Stimulated activated naive CD8-positive, alpha-beta T cell treated with anti-CD3 and anti-CD28 coated beads, Interleukin-15, amount 100 ng/mL, for 72 hours (primary cell): Measurements from ENCODE around the gene HAGHL.
"Not testable (repeated sequence)": the region's sequence is repeated elsewhere in the genome, so short reads cannot be mapped to it uniquely, and the experiment has no call there.

Experiments used
- ATAC-seq: fragments of 150-1000 bp; cut with Tn5 transposase; 2 replicates; pipeline ENCODE4 v1.10.0; 2021; ENCODE audit warnings: mild to moderate bottlenecking, moderate library complexity
- DNase-seq, 2 donors: peaks; one replicate each; pipeline ENCODE4 v3.0.0; 2021 to 2022
- H3K27ac Mint-ChIP-seq, 2 donors: one replicate each; pipeline ENCODE4 v1.8.0; 2022; ENCODE audit warnings: mild to moderate bottlenecking in 2 of 2, mixed read lengths in 2 of 2, moderate library complexity in 2 of 2
- H3K27me3 Mint-ChIP-seq: one replicate; pipeline ENCODE4 v1.8.0; 2022; ENCODE audit warnings: mixed read lengths
- H3K4me1 Mint-ChIP-seq: one replicate; pipeline ENCODE4 v1.8.0; 2022; ENCODE audit warnings: mild to moderate bottlenecking, mixed read lengths
- H3K4me3 Mint-ChIP-seq, 2 donors: one replicate each; pipeline ENCODE4 v1.8.0; 2022; ENCODE audit warnings: mild to moderate bottlenecking in 2 of 2, mixed read lengths in 2 of 2, moderate library complexity in 1 of 2
- H3K9me3 Mint-ChIP-seq, 2 donors: one replicate each; pipeline ENCODE4 v1.8.0; 2022; ENCODE audit warnings: mixed read lengths in 2 of 2

HAGHL gene

DNA sequence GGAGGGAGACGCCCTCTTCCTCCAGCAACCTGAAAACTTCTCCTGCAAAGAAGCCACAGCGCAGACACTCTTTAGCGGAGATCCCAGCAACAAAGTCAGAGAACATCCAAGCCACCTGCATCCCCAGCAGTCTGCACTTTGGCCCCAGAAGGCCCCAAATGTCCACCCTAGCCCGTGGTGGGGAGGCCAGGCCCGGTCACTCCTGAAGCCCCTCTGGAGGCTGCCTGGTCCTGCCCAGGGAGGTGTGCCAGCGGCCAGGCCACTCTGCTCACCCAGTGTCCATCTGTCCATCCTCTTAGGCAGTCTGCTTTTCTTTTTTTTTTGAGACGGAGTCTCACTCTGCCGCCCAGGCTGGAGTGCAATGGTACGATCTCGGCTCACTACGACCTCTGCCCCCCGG, 5.4 kb downstream of the HAGHL start:
- H3K9me3 Mint-ChIP-seq, result no peaks in the 10 kb centered on the region
- peaks cover 28% of the 10 kb centered on the region for H3K4me1 Mint-ChIP-seq
- no peaks in the 10 kb centered on the region for H3K27me3 Mint-ChIP-seq
- H3K27ac Mint-ChIP-seq, result no peak overlapping the region
- ATAC-seq, result no peak
- no peak overlapping the region for H3K4me3 Mint-ChIP-seq
- DNase-seq, result no peak

- DNase-seq (no peak), ATAC-seq (no peak)
- Mint-ChIP-seq H3K4me3 (no peak overlapping the region), H3K27ac (peak overlapping the region in 1 of 2 donors; percentile 30), H3K9me3 (no peaks in the 10 kb centered on the region), H3K4me1 (peaks cover 33% of the 10 kb centered on the region), H3K27me3 (no peaks in the 10 kb centered on the region)
Measured at GRCh38 chr16:732936-733335, 6.0 kb downstream of the HAGHL start.

GRCh38 chr16:733382-734207, 6.7 kb downstream of the HAGHL start:
- no peak for ATAC-seq
- no peak overlapping the region for H3K4me3 Mint-ChIP-seq
- no peaks in the 10 kb centered on the region for H3K27me3 Mint-ChIP-seq
- H3K4me1 Mint-ChIP-seq, result peaks cover 31% of the 10 kb centered on the region
- H3K9me3 Mint-ChIP-seq, result no peaks in the 10 kb centered on the region
- H3K27ac Mint-ChIP-seq, result peak overlapping the region in 1 of 2 donors; percentile 27
- no peak for DNase-seq

GRCh38 chr16:734208-734980, 7.5 kb downstream of the HAGHL start:
- H3K4me3 Mint-ChIP-seq, result no peak overlapping the region

DNA sequence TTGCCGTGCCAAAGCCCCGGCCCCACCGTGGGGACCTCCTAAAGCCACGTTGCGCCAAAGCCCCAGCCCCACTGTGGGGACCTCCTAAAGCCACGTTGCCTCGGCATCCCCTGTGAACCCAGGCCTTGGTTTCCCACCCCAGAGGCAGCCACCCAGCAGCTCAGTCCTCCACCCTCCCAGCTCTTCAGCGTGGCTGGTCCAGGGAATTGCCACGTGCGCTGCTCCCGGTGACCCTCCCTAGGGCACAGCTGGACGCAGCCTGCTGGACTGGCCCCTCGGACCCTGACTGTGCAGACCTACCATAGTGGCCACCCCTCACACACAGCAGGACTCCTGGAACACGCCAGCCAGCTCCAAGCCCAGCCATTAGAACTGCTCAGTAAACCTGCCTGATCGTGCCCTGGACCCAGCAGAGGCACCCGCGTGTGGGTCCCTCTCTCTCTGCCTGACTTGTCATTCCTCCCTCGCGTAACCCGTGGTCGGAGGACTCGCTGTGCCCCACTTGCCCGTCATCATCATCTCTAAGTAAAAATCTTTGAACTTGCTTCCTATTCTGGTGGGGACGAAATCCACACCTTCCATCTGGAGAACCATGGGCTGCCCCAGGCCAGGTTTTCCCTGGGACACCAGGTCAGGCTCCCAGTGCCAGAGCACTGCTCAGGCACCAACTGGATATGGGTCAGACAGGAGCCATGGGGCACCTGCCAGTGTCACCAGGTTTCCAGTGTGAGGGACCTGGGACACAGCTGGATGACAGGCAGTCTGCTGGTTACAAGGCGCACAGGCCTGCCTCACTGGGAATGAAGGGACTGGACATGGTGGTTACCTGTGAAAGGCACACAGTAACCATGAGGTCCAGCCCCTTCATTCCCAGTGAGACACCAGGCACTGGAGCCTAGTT, 8.3 kb downstream of the HAGHL start:
- H3K9me3 Mint-ChIP-seq, result no peaks in the 10 kb centered on the region
- ATAC-seq (no peak), DNase-seq (no peak)
- no peaks in the 10 kb centered on the region for H3K27me3 Mint-ChIP-seq
- H3K4me1 Mint-ChIP-seq, result peaks cover 42% of the 10 kb centered on the region
- H3K4me3 Mint-ChIP-seq, result peak overlapping the region in 1 of 2 donors; percentile 11
- no peak overlapping the region for H3K27ac Mint-ChIP-seq

More at GRCh38 chr16:734208-734980, 7.5 kb downstream of the HAGHL start:
- DNase-seq, result no peak
- no peaks in the 10 kb centered on the region for H3K27me3 Mint-ChIP-seq
- ATAC-seq, result no peak
- H3K27ac Mint-ChIP-seq, result no peak overlapping the region
- H3K4me1 Mint-ChIP-seq, result peaks cover 34% of the 10 kb centered on the region
- no peaks in the 10 kb centered on the region for H3K9me3 Mint-ChIP-seq

GRCh38 chr16:735982-736453, 9.1 kb downstream of the HAGHL start:
- H3K27ac Mint-ChIP-seq, result peak overlapping the region; percentile 38 to 59
- DNase-seq (peak; percentile 46 to 71), ATAC-seq (peak; percentile 80)
- peak overlapping the region; percentile 7 to 55 for H3K4me3 Mint-ChIP-seq
- no peaks in the 10 kb centered on the region for H3K9me3 Mint-ChIP-seq
- no peaks in the 10 kb centered on the region for H3K27me3 Mint-ChIP-seq
- H3K4me1 Mint-ChIP-seq, result peaks cover 43% of the 10 kb centered on the region

GRCh38 chr16:736936-737481, 10.1 kb downstream of the HAGHL start:
- peaks cover 43% of the 10 kb centered on the region for H3K4me1 Mint-ChIP-seq
- no peaks in the 10 kb centered on the region for H3K9me3 Mint-ChIP-seq
- no peaks in the 10 kb centered on the region for H3K27me3 Mint-ChIP-seq
- no peak overlapping the region for H3K27ac Mint-ChIP-seq
- no peak for ATAC-seq
- no peak for DNase-seq
- H3K4me3 Mint-ChIP-seq, result no peak overlapping the region

- Mint-ChIP-seq H3K4me1 (peaks cover 43% of the 10 kb centered on the region), H3K4me3 (peak overlapping the region; percentile 85 to 87), H3K9me3 (no peaks in the 10 kb centered on the region), H3K27ac (peak overlapping the region in 1 of 2 donors; percentile 94), H3K27me3 (no peaks in the 10 kb centered on the region)
- DNase-seq (no peak), ATAC-seq (no peak)
Measured at GRCh38 chr16:739560-740458, 12.9 kb downstream of the HAGHL start.

DNA sequence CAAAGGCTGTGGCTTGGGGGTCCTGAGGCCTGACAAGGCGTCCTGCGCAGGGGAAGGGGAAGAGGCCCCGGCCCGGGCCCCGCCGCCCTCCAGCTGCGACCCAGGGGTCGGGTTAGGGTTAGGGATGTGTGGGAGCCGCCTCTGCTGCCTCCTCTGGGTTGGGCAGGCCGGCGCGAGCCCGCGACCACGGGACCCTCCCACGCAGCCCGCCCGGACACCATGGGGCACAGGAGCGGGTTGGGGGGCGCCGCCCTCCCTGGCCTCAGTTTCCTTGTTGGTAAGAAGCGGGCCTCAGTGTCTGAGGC, 13.5 kb downstream of the HAGHL start:
- H3K4me1 Mint-ChIP-seq, result peaks cover 39% of the 10 kb centered on the region

GRCh38 chr16:740764-741505, 14.0 kb downstream of the HAGHL start, which contains the start of gene CIAO3:
CIAO3 (minus strand) TSS chr16:740997; CDS start chr16:740985, 12 bp downstream.
- DNase-seq (peak; percentile 94 to 97), ATAC-seq (peak; percentile 85)
- Mint-ChIP-seq H3K27me3 (no peaks in the 10 kb centered on the region), H3K4me1 (peaks cover 33% of the 10 kb centered on the region), H3K9me3 (no peaks in the 10 kb centered on the region), H3K4me3 (peak within 1 kb of the TSS; percentile 85 to 87), H3K27ac (peak within 1 kb of the TSS; percentile 52 to 94)

More for the DNA sequence above, 13.5 kb downstream of the HAGHL start:
- Mint-ChIP-seq H3K4me3 (peak overlapping the region; percentile 85 to 87), H3K9me3 (no peaks in the 10 kb centered on the region), H3K27ac (peak overlapping the region in 1 of 2 donors; percentile 94), H3K27me3 (no peaks in the 10 kb centered on the region)
- ATAC-seq (peak; percentile 35), DNase-seq (no peak)

GRCh38 chr16:741986-742629, 15.2 kb downstream of the HAGHL start:
- peak overlapping the region; percentile 85 to 87 for H3K4me3 Mint-ChIP-seq
- DNase-seq, result no peak
- no peak for ATAC-seq
- H3K9me3 Mint-ChIP-seq, result no peaks in the 10 kb centered on the region
- H3K27ac Mint-ChIP-seq, result no peak overlapping the region
- H3K27me3 Mint-ChIP-seq, result no peaks in the 10 kb centered on the region
- H3K4me1 Mint-ChIP-seq, result peaks cover 22% of the 10 kb centered on the region

DNA sequence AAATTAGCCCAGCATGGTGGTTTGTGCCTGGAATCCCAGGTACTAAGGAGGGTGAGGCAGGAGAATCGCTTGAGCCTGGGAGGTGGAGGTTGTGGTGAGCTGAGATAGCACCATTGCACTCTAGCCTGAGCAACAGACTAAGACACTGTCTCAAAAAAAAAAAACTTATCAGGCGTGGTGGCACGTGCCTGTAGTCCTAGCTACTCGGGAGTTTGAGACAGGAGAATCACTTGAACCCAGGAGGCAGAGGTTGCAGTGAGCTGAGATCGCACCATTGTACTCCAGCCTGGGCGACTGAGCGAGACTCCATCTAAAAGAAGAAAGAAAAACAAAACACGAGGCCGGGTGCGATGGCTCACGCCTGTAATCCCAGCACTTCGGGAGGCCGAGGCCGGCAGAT, 16.0 kb downstream of the HAGHL start:
- H3K9me3 Mint-ChIP-seq, H3K27ac Mint-ChIP-seq, H3K27me3 Mint-ChIP-seq, H3K4me3 Mint-ChIP-seq, ATAC-seq, DNase-seq: not testable (repeated sequence)
- peaks cover 16% of the 10 kb centered on the region for H3K4me1 Mint-ChIP-seq

DNA sequence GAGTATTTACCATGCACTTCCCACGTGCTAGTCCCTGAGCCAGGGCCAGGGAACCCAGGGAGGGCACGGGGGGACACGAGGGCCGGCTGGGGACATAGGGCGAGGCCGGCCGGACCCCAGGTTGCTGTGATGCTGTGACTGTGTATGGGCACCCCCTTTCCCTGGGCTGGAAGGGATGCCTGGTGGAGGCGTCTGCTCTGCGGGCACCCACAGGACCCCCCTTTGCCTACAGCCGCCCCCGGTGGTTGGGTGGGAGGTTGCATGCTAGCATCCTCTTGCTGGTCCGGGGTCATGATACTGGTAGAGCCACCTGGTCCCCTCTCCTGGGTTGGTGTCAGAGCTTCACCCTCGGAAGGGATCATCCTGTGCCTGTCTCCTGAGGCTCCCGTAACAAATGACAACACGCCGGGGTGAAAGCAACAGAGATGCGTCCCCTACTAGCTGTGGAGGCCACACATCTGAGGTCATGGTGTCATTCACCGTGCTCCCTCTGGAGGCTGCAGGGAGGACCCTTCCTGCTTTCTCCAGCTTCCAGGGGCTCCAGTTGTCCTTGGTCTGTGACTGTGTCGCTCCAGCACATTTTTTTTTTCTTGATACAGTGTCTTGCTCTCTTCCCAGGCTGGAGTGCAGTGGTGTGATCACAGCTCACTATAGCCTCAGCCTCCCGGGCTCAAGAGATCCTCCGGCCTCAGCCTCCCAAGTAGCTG, 17.0 kb downstream of the HAGHL start:
- Mint-ChIP-seq H3K4me1 (peaks cover 14% of the 10 kb centered on the region), H3K27me3 (no peaks in the 10 kb centered on the region), H3K4me3 (no peak overlapping the region), H3K27ac (no peak overlapping the region), H3K9me3 (no peaks in the 10 kb centered on the region)
- ATAC-seq, result no peak
- no peak for DNase-seq
